ENCODE data around the gene ROR1. TPM values are rescaled to one million over a fixed set of nuclear protein-coding genes. Genes with fewer than 3 reads are reported as not detected.

The ROR1 gene
- total RNA-seq, 1 donor = under 0.01 TPM

Small RNA genes within 50 kb of the gene (small RNA-seq; reads per million reads assigned to genes)
- gene RF00019 (not detected), gene RNU6-809P (not detected)

Other genes with a start within 250 kb of the ROR1 start
- gene PGM1, start 180.6 kb upstream of the ROR1 start, total RNA-seq = 31.0 TPM

Data from hematopoietic multipotent progenitor cell (in vitro differentiated cells).